Measurements from ENCODE around the gene OR5K2. TPM values are rescaled to one million over a fixed set of nuclear protein-coding genes. Genes with fewer than 3 reads are reported as not detected.

OR5K2 gene
- total RNA-seq, 1 donor from 2014 or later = not detected

DNA sequence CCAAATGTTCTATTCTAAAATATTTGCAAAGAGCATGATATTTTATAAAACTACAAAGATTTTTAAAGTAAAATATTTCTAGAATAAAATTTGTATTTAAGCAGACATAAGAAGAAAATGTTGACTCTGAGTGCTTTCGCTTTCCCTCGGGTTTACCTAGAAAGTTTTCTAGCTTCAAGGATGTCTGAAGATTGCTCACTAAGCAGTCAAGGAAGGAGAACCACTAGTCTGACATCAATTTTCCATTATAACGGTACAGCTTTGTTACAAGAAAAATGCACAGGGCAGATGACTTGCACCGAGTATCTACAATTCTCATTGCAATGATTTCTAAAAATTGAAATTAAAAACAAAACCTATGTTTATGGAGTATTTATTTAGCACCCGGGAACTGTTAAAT is 48.5 kb downstream of the OR5K2 start:
- Histone ChIP-seq H3K27me3 (ENCODE audit: low read depth) (peaks cover 3% of the 10 kb centered on the region), H3K36me3 (no peaks in the 10 kb centered on the region), H3K4me3 (no peak overlapping the region), H3K27ac (no peak overlapping the region), H3K9me3 (no peaks in the 10 kb centered on the region), H3K4me1 (no peaks in the 10 kb centered on the region)
- DNase-seq = no peak
- intact Hi-C loops (cut with DNase I) = no loop called here
- ATAC-seq = no peak
- TF ChIP-seq, protein P1, sequence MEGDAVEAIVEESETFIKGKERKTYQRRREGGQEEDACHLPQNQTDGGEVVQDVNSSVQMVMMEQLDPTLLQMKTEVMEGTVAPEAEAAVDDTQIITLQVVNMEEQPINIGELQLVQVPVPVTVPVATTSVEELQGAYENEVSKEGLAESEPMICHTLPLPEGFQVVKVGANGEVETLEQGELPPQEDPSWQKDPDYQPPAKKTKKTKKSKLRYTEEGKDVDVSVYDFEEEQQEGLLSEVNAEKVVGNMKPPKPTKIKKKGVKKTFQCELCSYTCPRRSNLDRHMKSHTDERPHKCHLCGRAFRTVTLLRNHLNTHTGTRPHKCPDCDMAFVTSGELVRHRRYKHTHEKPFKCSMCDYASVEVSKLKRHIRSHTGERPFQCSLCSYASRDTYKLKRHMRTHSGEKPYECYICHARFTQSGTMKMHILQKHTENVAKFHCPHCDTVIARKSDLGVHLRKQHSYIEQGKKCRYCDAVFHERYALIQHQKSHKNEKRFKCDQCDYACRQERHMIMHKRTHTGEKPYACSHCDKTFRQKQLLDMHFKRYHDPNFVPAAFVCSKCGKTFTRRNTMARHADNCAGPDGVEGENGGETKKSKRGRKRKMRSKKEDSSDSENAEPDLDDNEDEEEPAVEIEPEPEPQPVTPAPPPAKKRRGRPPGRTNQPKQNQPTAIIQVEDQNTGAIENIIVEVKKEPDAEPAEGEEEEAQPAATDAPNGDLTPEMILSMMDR (IDR thresholded peaks at IDR 0.05) = no peak

Other genes starting within 250 kb of the OR5K2 start
- not detected for gene OR5H6, start 233.4 kb upstream of the OR5K2 start, total RNA-seq
- gene OR5H2, start 215.2 kb upstream of the OR5K2 start, total RNA-seq = not detected
- not detected for gene OR5K4, start 143.8 kb upstream of the OR5K2 start, total RNA-seq
- not detected for gene OR5K3, start 107.0 kb upstream of the OR5K2 start, total RNA-seq
- gene OR5K1, start 34.5 kb upstream of the OR5K2 start, total RNA-seq = not detected
- 91.2 TPM for gene CLDND1, start 25.2 kb downstream of the OR5K2 start, total RNA-seq
- 1.4 TPM for gene GPR15, start 34.3 kb downstream of the OR5K2 start, total RNA-seq
- 18.0 TPM for gene CPOX, start 95.9 kb downstream of the OR5K2 start, total RNA-seq

Data from lower lobe of right lung (tissue), 2 donors.